K562 (cell line): ENCODE measurements around the gene DNAJC30. TPM values are rescaled to one million over a fixed set of nuclear protein-coding genes. Genes with fewer than 3 reads are reported as not detected.

Source experiments
- ASH1L ChIP-seq: fragments of 450-650 bp; IDR thresholded peaks from 2 replicates; pipeline ENCODE4 v1.6.1; 2018; ENCODE audit warnings: borderline replicate concordance, mild to moderate bottlenecking, low read depth; ENCODE audit not compliant: partially characterized antibody
- ATF1 ChIP-seq, 2 experiments: fragments of 450-650 bp in 1 of 2; IDR thresholded peaks; 2 replicates each; pipeline ENCODE4 v1.6.1; 2016; ENCODE audit warnings: missing compliant biosample characterization in 1 of 2, missing genetic modification characterization in 1 of 2
- ATF2 ChIP-seq: sonication (generic); formaldehyde crosslinking; IDR thresholded peaks from 2 replicates; pipeline ENCODE4 v1.8.1; 2022; ENCODE audit warnings: missing genetic modification reagents
- COPS2 ChIP-seq: fragments of 450-650 bp; conservative IDR thresholded peaks from 2 replicates; pipeline ENCODE4 v1.6.1; 2016; ENCODE audit warnings: mild to moderate bottlenecking, moderate library complexity
- CREM ChIP-seq: IDR thresholded peaks from 2 replicates; pipeline ENCODE4 v1.6.1; 2014; ENCODE audit warnings: antibody characterized with exemption, low read depth
- KLF6 ChIP-seq: fragments of 250-450 bp; sonication (Bioruptor Pico); IDR thresholded peaks from 2 replicates; pipeline ENCODE4 v1.4.0; 2020; ENCODE audit warnings: mild to moderate bottlenecking, moderate library complexity, borderline replicate concordance
- NFE2 ChIP-seq: IDR thresholded peaks from 2 replicates; pipeline ENCODE4 v1.6.1; 2014; ENCODE audit warnings: antibody characterized with exemption, low read depth
- NR2C1 ChIP-seq, 2 experiments: fragments of 450-650 bp; IDR thresholded peaks; 2 replicates each; pipeline ENCODE4 v1.6.1; 2017; ENCODE audit warnings: mild to moderate bottlenecking in 2 of 2, antibody characterized with exemption in 1 of 2, inconsistent platforms in 1 of 2, missing compliant biosample characterization in 1 of 2, missing genetic modification characterization in 1 of 2
- SMC3 ChIP-seq: conservative IDR thresholded peaks from 2 replicates; pipeline ENCODE4 v1.6.1; 2011; ENCODE audit warnings: low read depth, low read length, improper control_type of control experiment; ENCODE audit not compliant: insufficient read depth
- ZNF174 ChIP-seq: fragments of 250-450 bp; sonication (Bioruptor Pico); IDR thresholded peaks from 2 replicates; pipeline ENCODE4 v1.4.0; 2020; ENCODE audit warnings: mild to moderate bottlenecking
- ZNF407 ChIP-seq: fragments of 450-650 bp; IDR thresholded peaks from 2 replicates; pipeline ENCODE4 v1.6.1; 2016; ENCODE audit warnings: low read depth
- ZNF408 ChIP-seq: fragments of 250-450 bp; sonication (Bioruptor Pico); IDR thresholded peaks from 2 replicates; pipeline ENCODE4 v1.4.0; 2020; ENCODE audit warnings: low read depth, mild to moderate bottlenecking, moderate library complexity
- polyA plus RNA-seq, 8 experiments: library from polyadenylated mRNA; depleted of rRNA in 4 of 8; stranded (reverse) in 5 of 8; unstranded in 3 of 8; fragments of >200 nt; fragmentation: Nextera tagmentation in 2 of 8; fragmentation: Illumina TruSeq in 1 of 8; extraction: Ambion mirVana in 2 of 8; extraction: Trizol in 1 of 8; gene quantifications; 2 replicates each; pipeline versions ENCODE4 v1.2.1 to v1.2.3, GENCODE V29; 2011 to 2014; ENCODE audit warnings: inconsistent platforms in 1 of 8, missing spikeins in 1 of 8
- total RNA-seq, 7 experiments: library from RNA; depleted of rRNA in 6 of 7; stranded (reverse); fragments of >200 nt in 6 of 7; fragmentation: Illumina TruSeq in 2 of 7; extraction: Trizol in 2 of 7; gene quantifications; 2 replicates each; pipeline versions ENCODE4 v1.2.1 to v1.2.3, GENCODE V29; 2011 to 2021; ENCODE audit warnings: low replicate concordance in 1 of 7
- TF ChIP-seq, protein P1 (sequence below): sonication (generic); formaldehyde crosslinking; IDR thresholded peaks from 2 replicates; pipeline ENCODE4 v1.4.0; 2020; ENCODE audit warnings: mild to moderate bottlenecking, missing genetic modification reagents

The DNAJC30 gene
- total and polyA plus RNA-seq, 9 of the 15 experiments (the other 6 are each of a cell fraction or from before 2014, with no cell fraction given) = 1.1 to 11.3 (median 4.6) TPM

DNA sequence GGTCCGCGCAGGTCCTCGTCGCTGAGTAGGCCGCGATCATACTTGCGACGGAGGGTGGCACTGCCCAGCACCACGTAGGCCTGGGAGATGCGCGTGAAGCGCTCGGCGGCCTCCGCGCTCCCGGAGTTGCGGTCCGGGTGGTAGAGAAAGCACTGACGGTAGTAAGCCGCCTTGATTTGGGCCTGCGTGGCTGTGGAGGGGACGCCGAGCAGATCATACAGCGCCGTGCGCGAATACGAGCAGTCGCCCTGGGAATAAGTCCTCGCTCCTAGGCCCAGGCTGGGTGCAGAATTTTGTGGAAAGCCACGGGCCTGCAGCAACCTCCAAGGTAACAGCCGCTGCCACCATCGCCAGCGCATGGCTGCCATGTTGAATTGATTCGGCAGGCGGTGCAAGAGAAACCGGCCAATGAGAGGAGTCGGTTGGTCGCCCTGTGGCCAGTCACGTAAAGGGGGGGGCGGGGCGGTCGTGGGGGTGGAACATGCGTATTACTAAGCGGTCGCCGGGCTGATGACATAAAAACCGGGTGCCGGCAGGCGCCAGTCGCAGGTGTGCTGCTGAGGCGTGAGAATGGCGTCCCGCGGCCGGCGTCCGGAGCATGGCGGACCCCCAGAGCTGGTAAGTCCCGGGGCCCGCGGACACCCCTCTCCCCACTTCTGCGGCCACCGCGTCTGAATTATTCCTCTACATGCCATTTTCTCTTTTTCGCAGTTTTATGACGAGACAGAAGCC lies at the start of gene DNAJC30, which contains the start of gene BUD23 (continued):
- no peak for TF ChIP-seq ATF2 (CRISPR knock-in tag)
- TF ChIP-seq SMC3 = no peak
- no peak for TF ChIP-seq COPS2
- TF ChIP-seq, protein P1, sequence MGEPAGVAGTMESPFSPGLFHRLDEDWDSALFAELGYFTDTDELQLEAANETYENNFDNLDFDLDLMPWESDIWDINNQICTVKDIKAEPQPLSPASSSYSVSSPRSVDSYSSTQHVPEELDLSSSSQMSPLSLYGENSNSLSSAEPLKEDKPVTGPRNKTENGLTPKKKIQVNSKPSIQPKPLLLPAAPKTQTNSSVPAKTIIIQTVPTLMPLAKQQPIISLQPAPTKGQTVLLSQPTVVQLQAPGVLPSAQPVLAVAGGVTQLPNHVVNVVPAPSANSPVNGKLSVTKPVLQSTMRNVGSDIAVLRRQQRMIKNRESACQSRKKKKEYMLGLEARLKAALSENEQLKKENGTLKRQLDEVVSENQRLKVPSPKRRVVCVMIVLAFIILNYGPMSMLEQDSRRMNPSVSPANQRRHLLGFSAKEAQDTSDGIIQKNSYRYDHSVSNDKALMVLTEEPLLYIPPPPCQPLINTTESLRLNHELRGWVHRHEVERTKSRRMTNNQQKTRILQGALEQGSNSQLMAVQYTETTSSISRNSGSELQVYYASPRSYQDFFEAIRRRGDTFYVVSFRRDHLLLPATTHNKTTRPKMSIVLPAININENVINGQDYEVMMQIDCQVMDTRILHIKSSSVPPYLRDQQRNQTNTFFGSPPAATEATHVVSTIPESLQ (CRISPR knock-in tag) = no peak
- TF ChIP-seq KLF6 (CRISPR knock-in tag) = 0 out of 2 replicates have a peak, but pooled peaks have one; percentile 35
- 0 out of 2 replicates have a peak, but pooled peaks have one; percentile 19 for TF ChIP-seq ZNF174
- no peak for TF ChIP-seq NR2C1 (IDR thresholded peaks at IDR 0.05)
- TF ChIP-seq NR2C1 (tag; IDR thresholded peaks at IDR 0.05) = peak; percentile 17; the same call in 1 of the 2 replicates
- TF ChIP-seq NFE2 = 0 out of 2 replicates have a peak, but pooled peaks have one; percentile 21
- TF ChIP-seq ATF1 (CRISPR knock-in tag; IDR thresholded peaks at IDR 0.05) = peak; percentile 92
- peak; percentile 99 for TF ChIP-seq ATF1 (tag; IDR thresholded peaks at IDR 0.05)
- peak; percentile 99 for TF ChIP-seq CREM
- TF ChIP-seq ZNF407 = no peak
- TF ChIP-seq ZNF408 (CRISPR knock-in tag) = no peak
- peak; percentile 69 for TF ChIP-seq ASH1L
